Thyroid gland (tissue), 4 donors: ENCODE measurements around the gene ATRAID.

Experiments used
- CTCF ChIP-seq, 6 experiments: fragments of 200-600 bp in 3 of 6; fragments of 450-650 bp in 3 of 6; sonication (generic) in 3 of 6; IDR thresholded peaks; one replicate each; pipeline ENCODE4 v1.5.1; 2016 to 2019; ENCODE audit warnings: antibody characterized with exemption in 6 of 6, mild to moderate bottlenecking in 2 of 6, inconsistent platforms in 1 of 6, moderate library complexity in 1 of 6
- POLR2A ChIP-seq, 2 donors: fragments of 450-650 bp; IDR thresholded peaks; one replicate each; pipeline ENCODE4 v1.6.1; 2017; ENCODE audit warnings: antibody characterized with exemption in 2 of 2, mild to moderate bottlenecking in 2 of 2, moderate library complexity in 1 of 2

DNA sequence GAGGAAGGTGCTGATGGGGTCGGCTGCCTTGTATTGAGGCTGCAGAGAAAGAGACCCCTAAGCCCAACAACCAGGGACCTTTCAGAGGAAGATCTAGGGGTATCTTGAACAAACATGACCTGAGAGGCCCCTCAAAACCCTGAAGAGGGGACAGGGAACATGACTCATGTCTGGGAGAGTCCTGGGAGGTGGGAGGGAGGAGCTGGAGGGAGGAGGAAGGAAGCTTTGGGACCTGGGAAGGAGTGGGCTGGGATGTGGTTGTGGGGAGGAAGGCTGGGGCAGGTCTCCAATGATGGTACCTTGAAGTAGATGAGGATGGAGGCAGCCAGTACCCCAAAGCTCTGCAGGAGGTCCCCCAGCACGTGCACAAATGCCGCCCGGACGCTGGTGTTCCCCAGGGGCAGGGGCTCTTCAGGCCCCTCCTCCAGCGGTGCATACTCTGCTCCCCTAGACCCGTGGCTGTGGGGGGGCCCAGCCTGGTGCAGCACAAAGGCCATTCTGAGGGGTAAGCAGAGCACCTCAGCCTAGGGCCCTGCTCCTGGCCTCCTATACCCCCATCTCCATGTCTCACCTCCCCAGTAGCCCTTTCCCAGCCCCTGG lies 45.1 kb downstream of the ATRAID start:
- TF ChIP-seq POLR2A (IDR thresholded peaks at IDR 0.05) (no peak), CTCF (IDR thresholded peaks at IDR 0.05) (no peak)
